IPS-18c (cell line): Measurements from ENCODE around the gene SMIM45.
A peak's percentile ranks its signal among the peaks of the same experiment; 100 is the strongest.

ENCODE experiments used
- H3K4me3 ChIP-seq: 2 replicates; pipeline ENCODE4 v1.7.0; 2013; ENCODE audit warnings: low read depth, mild to moderate bottlenecking, low read length, moderate library complexity; ENCODE audit not compliant: insufficient read depth
- H3K9me3 ChIP-seq: one replicate; pipeline ENCODE4 v1.6.1; 2013; ENCODE audit warnings: mild to moderate bottlenecking, low read length, moderate library complexity; ENCODE audit not compliant: control insufficient read depth, insufficient read depth

SMIM45 gene

DNA sequence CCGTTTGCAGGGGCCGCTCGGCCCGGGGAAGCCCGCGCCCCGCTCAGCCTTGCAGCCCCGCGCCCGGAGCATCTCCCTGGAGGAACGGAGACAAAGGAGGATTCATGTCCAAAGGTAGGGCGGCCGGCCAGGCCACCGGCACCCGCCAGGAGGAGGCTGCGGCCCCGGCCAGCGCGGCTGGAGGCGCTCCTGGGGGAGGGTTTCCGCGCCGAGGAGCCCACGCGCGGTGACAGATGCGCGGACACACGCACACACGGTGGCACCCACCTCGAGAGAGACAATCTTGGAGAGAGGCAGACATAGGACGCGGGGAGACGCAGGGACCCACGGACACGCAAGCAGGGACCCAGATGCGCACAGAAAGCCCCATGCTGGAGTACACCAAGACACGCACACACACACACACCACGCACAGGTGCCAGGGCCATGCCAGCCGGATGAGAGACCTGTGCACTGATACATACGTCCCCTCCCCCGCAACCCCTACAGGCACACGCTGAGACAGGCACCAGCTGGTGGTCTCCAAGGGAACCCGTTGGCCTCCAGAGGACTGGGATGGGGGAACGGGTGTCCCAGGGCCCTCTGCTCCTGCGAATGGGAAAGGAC, 25.1 kb downstream of the SMIM45 start:
- H3K9me3 ChIP-seq = no peaks in the 10 kb centered on the region
- peak overlapping the region; percentile 82 for H3K4me3 ChIP-seq

- Histone ChIP-seq H3K9me3 (no peaks in the 10 kb centered on the region), H3K4me3 (no peak overlapping the region)
Measured at GRCh38 chr22:41978732-41979131, 26.8 kb downstream of the SMIM45 start.

DNA sequence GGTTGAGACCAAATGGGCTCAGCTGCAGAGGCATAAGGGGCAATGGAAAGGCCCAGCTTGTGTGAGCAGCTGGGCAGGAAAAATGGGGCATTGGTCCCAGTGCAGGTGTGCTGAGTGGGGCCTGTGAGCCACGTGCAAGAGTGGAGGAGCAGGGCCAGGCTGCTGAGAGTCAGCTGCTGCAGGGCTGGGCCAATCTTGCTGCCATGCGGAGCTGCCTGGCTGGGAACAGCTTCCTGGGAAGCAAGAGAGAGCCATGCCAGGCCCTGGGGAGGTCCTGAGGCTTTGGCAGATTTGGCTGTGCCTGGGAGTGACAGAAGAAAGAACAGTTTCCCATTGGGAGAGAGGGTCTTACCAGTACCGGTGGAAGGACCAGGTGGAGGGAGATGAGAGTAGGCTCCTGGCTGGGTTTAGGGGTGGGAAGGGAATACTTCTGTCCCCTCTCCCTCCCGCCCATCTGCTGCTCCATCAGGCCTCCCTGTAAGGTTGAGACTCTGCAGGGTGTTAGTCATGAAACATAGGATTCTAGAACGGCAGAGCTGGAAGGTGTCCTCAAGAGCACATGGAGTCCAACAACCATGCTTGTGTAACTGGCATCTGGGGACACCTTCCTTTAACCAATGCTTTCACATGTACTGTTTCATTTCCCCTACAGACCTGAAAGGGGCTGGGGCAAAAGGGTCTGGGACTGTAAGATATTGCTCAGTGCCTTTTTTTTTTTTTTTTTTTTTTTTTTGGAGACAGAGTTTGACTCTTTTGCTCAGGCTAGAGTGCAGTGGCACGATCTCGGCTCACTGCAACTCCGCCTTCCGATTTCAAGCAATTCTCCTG, 27.7 kb downstream of the SMIM45 start:
- H3K4me3 ChIP-seq = no peak overlapping the region
- peaks cover 2% of the 10 kb centered on the region for H3K9me3 ChIP-seq

- H3K9me3 ChIP-seq = peaks cover 2% of the 10 kb centered on the region
- no peak overlapping the region for H3K4me3 ChIP-seq
Measured at GRCh38 chr22:41982865-41983264, 30.9 kb downstream of the SMIM45 start.

- Histone ChIP-seq H3K4me3 (no peak overlapping the region), H3K9me3 (peaks cover 2% of the 10 kb centered on the region)
Measured at GRCh38 chr22:41983513-41984405, 31.8 kb downstream of the SMIM45 start.

GRCh38 chr22:41987276-41987675, 35.3 kb downstream of the SMIM45 start:
- Histone ChIP-seq H3K9me3 (peaks cover 2% of the 10 kb centered on the region), H3K4me3 (no peak overlapping the region)

GRCh38 chr22:41989246-41989645, 37.3 kb downstream of the SMIM45 start:
- Histone ChIP-seq H3K4me3 (no peak overlapping the region), H3K9me3 (peaks cover 2% of the 10 kb centered on the region)

- Histone ChIP-seq H3K9me3 (no peaks in the 10 kb centered on the region), H3K4me3 (no peak overlapping the region)
Measured at GRCh38 chr22:41991111-41991510, 39.2 kb downstream of the SMIM45 start.

- no peak overlapping the region for H3K4me3 ChIP-seq
- no peaks in the 10 kb centered on the region for H3K9me3 ChIP-seq
Measured at GRCh38 chr22:41992496-41992895, 40.5 kb downstream of the SMIM45 start.

DNA sequence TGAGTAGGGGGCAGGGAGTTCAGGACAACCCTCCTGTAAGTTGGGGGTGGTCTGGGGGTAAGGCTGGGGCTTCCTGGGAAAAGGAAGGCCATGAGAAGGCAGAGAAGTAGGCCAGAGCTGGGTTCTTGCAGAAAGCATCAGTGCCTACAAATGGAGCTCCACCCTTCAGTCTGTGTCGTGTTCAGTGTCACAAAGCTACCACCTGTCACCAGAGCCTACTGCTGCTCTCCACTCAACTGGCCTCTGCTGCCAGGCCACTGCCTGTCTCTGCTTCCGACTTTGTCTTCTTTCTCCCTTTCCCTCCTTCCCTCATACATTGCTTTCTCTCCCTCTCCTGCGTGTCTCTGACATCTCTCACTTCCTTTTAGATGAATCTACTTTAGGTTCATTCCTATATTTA, 43.3 kb downstream of the SMIM45 start:
- no peak overlapping the region for H3K4me3 ChIP-seq
- no peaks in the 10 kb centered on the region for H3K9me3 ChIP-seq

GRCh38 chr22:41996826-41997225, 44.9 kb downstream of the SMIM45 start:
- H3K9me3 ChIP-seq = no peaks in the 10 kb centered on the region
- H3K4me3 ChIP-seq = no peak overlapping the region

DNA sequence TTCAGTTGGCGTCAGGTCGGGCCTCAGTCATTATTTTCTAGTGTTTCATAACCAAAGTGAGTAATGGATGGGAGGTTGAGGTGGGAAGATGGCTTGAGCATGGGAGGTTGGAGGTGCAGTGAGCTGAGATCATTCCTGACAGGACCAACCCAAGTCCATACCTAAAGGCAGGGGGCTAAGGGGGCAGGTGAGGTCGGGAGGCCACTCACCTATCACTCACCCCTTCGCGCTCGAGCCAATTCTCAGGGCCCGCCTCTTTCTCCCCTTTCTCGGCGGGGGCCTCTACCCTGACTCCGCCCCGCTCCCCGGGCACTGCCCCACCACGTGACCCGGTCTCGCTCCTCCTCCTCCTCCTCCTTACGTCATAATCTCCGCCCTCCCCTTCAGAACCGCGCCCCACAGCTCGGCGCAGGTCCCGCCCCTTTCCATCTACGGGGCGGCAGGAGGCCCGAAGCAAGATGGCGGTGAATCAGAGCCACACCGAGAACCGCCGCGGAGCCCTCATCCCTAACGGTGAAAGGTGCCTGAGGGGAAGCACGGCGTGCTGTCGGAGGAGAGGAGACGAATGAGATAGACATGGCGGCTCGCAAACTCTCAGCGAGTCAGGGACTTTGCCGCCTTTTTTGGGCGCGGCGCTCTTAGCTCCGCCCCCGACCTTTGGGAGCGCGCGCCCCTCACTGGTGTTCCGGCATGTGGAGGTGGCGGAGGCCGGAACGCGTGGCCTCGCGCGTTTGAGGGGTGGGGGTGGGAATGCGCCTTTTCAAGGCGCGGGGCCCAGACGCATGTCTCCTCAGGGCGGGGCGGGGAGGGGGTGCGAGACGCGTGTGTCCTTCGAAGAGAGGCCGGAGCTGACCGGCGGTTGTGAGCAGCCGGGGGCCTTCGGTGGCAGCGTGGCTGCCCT, 46.7 kb downstream of the SMIM45 start, which contains the start of gene WBP2NL:
Gene WBP2NL, plus strand, starts transcription at position 428 of the 901 bp plus-strand sequence. Its CDS starts 31 bp downstream, at position 459.
- no peak within 1 kb of the TSS for H3K4me3 ChIP-seq
- H3K9me3 ChIP-seq = no peaks in the 10 kb centered on the region

DNA sequence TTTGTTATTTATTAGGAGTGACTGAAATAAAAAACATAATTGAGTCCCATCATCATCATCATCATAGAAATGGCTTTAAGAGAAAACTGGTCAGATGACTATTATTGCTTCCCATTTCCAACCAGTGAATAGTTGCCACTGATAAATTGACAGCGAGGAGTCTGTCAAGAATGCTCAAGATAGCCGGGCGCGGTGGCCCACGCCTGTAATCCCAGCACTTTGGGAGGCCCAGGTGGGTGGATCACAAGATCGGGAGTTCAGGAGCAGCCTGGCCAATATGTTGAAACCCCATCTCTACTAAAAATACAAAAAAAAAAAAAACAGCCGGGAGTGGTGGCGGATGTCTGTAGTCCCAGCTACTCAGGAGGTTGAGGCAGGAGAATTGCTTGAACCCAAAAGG, 48.5 kb downstream of the SMIM45 start:
- Histone ChIP-seq H3K9me3 (no peaks in the 10 kb centered on the region), H3K4me3 (no peak overlapping the region)

GRCh38 chr22:42001121-42001520, 49.2 kb downstream of the SMIM45 start:
- Histone ChIP-seq H3K4me3 (no peak overlapping the region), H3K9me3 (no peaks in the 10 kb centered on the region)

DNA sequence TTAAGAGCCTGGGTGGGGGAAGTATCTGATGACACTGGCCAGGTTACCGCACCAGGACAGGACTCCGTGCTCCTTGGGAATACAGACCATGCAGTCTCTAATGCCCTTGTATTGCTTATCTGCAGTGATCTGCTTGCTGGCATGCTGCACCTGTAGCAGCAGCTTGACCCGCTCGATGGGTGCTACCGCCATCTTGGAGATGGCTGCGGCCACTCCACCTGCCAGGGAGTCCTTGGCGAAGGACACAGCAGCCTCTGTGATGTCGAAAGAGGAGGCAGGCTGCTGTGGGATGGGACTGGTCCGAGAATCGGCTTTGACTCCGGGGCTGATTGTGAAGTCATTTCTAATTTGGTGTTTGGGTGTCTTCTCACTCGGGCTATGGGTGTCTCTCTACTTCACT, 49.8 kb downstream of the SMIM45 start:
- Histone ChIP-seq H3K9me3 (no peaks in the 10 kb centered on the region), H3K4me3 (no peak overlapping the region)

GRCh38 chr22:42007922-42008321, 56.0 kb downstream of the SMIM45 start:
- no peak overlapping the region for H3K4me3 ChIP-seq
- H3K9me3 ChIP-seq = no peaks in the 10 kb centered on the region
